Thyroid gland (tissue), 4 donors: ENCODE data around the gene TSPAN5. TPM values are rescaled to one million over a fixed set of nuclear protein-coding genes. Genes with fewer than 3 reads are reported as not detected.

Experiments
- DNase-seq, 2 donors: peaks; one replicate each; pipeline ENCODE4 v3.0.0-alpha.2; 2019
- H3K27ac ChIP-seq, 3 donors: fragments of 200-600 bp; sonication (generic); 1 replicate in 2 of 3; 2 replicates in 1 of 3; pipeline ENCODE4 v1.5.1; 2016 to 2019; ENCODE audit warnings: mild to moderate bottlenecking in 1 of 3, moderate library complexity in 1 of 3
- H3K27me3 ChIP-seq: fragments of 200-600 bp; sonication (generic); one replicate; pipeline ENCODE4 v1.5.1; 2019
- H3K36me3 ChIP-seq, 2 donors: fragments of 200-600 bp; sonication (generic); one replicate each; pipeline ENCODE4 v1.5.1; 2016 to 2019
- H3K4me1 ChIP-seq, 2 donors: fragments of 200-600 bp; sonication (generic); one replicate each; pipeline ENCODE4 v1.5.1; 2017 to 2019
- H3K4me3 ChIP-seq, 3 donors: fragments of 200-600 bp; sonication (generic); replicated peaks in 1 of 3; 1 replicate in 2 of 3; 2 replicates in 1 of 3; pipeline ENCODE4 v1.5.1; 2016; ENCODE audit warnings: mild to moderate bottlenecking in 1 of 3
- H3K9me3 ChIP-seq: fragments of 200-600 bp; sonication (generic); one replicate; pipeline ENCODE4 v1.5.1; 2017
- CTCF ChIP-seq, 6 experiments: fragments of 200-600 bp in 3 of 6; fragments of 450-650 bp in 3 of 6; sonication (generic) in 3 of 6; IDR thresholded peaks; one replicate each; pipeline ENCODE4 v1.5.1; 2016 to 2019; ENCODE audit warnings: antibody characterized with exemption in 6 of 6, mild to moderate bottlenecking in 2 of 6, inconsistent platforms in 1 of 6, moderate library complexity in 1 of 6
- POLR2A ChIP-seq, 2 donors: fragments of 450-650 bp; IDR thresholded peaks; one replicate each; pipeline ENCODE4 v1.6.1; 2017; ENCODE audit warnings: antibody characterized with exemption in 2 of 2, mild to moderate bottlenecking in 2 of 2, moderate library complexity in 1 of 2
- WGBS, 2 donors: methylation state at CpG; one replicate each; pipeline ENCODE4 v1.1.5; 2017; 5-methylcytosine and 5-hydroxymethylcytosine counted together
- intact Hi-C: fragments of 100-400 bp; cut with DNase I; formaldehyde crosslinking; loops from one replicate; pipeline ENCODE4 v1.15.1; 2023
- total RNA-seq, 4 donors: library from RNA; depleted of rRNA; stranded (reverse); fragments of >200 nt; gene quantifications; one replicate each; pipeline ENCODE4 v1.2.3, GENCODE V29; 2016

The TSPAN5 gene
- total RNA-seq, 4 donors from 2014 or later, result 26.4 to 48.0 (median 29.1) TPM

- Histone ChIP-seq H3K27me3 (no peaks in the 10 kb centered on the region), H3K36me3 (no peaks in the 10 kb centered on the region), H3K4me1 (peaks cover 42 to 54% of the 10 kb centered on the region in 2 donors), H3K27ac (peak overlapping the region; percentile 40 to 91 (median 85)), H3K9me3 (no peaks in the 10 kb centered on the region), H3K4me3 (no peak overlapping the region)
- intact Hi-C loops, result no loop called here
- WGBS, 2 donors, result 59 to 61% methylated on average over 5 of the region's 5 CpGs
- no peak for DNase-seq
- TF ChIP-seq POLR2A (IDR thresholded peaks at IDR 0.05) (no peak), CTCF (IDR thresholded peaks at IDR 0.05) (no peak)
Observed at GRCh38 chr4:98586291-98586961, 72.0 kb downstream of the TSPAN5 start.

GRCh38 chr4:98585596-98585995, 72.8 kb downstream of the TSPAN5 start:
- Histone ChIP-seq H3K4me3 (no peak overlapping the region), H3K9me3 (no peaks in the 10 kb centered on the region), H3K36me3 (no peaks in the 10 kb centered on the region), H3K27me3 (no peaks in the 10 kb centered on the region), H3K27ac (peak overlapping the region; percentile 40 to 91 (median 85)), H3K4me1 (peaks cover 49 to 61% of the 10 kb centered on the region in 2 donors)
- 64 to 68% methylated on average over 2 of the region's 2 CpGs for WGBS, 2 donors
- no peak for DNase-seq
- TF ChIP-seq POLR2A (IDR thresholded peaks at IDR 0.05) (no peak), CTCF (IDR thresholded peaks at IDR 0.05) (no peak)
- intact Hi-C loops, result no loop called here

- 54 to 62% methylated on average over 1 of the region's 1 CpG for WGBS, 2 donors
- peak overlapping the region; percentile 53 to 91 (median 85) for H3K27ac ChIP-seq
Observed at GRCh38 chr4:98584265-98584664, 74.1 kb downstream of the TSPAN5 start.

GRCh38 chr4:98583265-98583664, 75.1 kb downstream of the TSPAN5 start:
- intact Hi-C loops, result no loop called here
- Histone ChIP-seq H3K27me3 (no peaks in the 10 kb centered on the region), H3K36me3 (no peaks in the 10 kb centered on the region), H3K27ac (peak overlapping the region; percentile 53 to 91 (median 85)), H3K4me1 (peaks cover 54% of the 10 kb centered on the region in 2 donors), H3K4me3 (no peak overlapping the region), H3K9me3 (no peaks in the 10 kb centered on the region)
- TF ChIP-seq CTCF (IDR thresholded peaks at IDR 0.05) (no peak), POLR2A (IDR thresholded peaks at IDR 0.05) (no peak)
- WGBS, 2 donors, result 46 to 75% methylated on average over 4 of the region's 4 CpGs
- DNase-seq, result no peak

More at GRCh38 chr4:98584265-98584664, 74.1 kb downstream of the TSPAN5 start:
- TF ChIP-seq CTCF (IDR thresholded peaks at IDR 0.05) (no peak), POLR2A (IDR thresholded peaks at IDR 0.05) (no peak)
- Histone ChIP-seq H3K4me1 (peaks cover 54 to 57% of the 10 kb centered on the region in 2 donors), H3K27me3 (no peaks in the 10 kb centered on the region), H3K9me3 (no peaks in the 10 kb centered on the region), H3K4me3 (no peak overlapping the region), H3K36me3 (no peaks in the 10 kb centered on the region)
- intact Hi-C loops, result no loop called here
- no peak for DNase-seq

GRCh38 chr4:98581126-98581525, 77.3 kb downstream of the TSPAN5 start:
- H3K4me3 ChIP-seq, result no peak overlapping the region
- DNase-seq, result no peak
- H3K9me3 ChIP-seq, result no peaks in the 10 kb centered on the region
- H3K4me1 ChIP-seq, result peaks cover 40 to 46% of the 10 kb centered on the region in 2 donors
- H3K36me3 ChIP-seq, result no peaks in the 10 kb centered on the region
- H3K27ac ChIP-seq, result peak overlapping the region; percentile 11 to 47 (median 42)
- intact Hi-C loops, result no loop called here
- TF ChIP-seq CTCF (IDR thresholded peaks at IDR 0.05), result no peak
- no peaks in the 10 kb centered on the region for H3K27me3 ChIP-seq
- 67 to 76% methylated on average over 3 of the region's 3 CpGs for WGBS, 2 donors
